Hindlimb muscle (tissue), 1 donor: ENCODE data around the gene MAP2K1. TPM values are rescaled to one million over a fixed set of nuclear protein-coding genes. Genes with fewer than 3 reads are reported as not detected.
"Not testable (repeated sequence)": the region's sequence is repeated elsewhere in the genome, so short reads cannot be mapped to it uniquely, and the experiment has no call there.

Experiments used
- DNase-seq: peaks from one replicate; pipeline ENCODE4 v3.0.0-alpha.2; 2013
- polyA plus RNA-seq: library from polyadenylated mRNA; unstranded; fragments of 120-200 nt; gene quantifications from one replicate; pipeline ENCODE4 v1.2.1, GENCODE V29; 2013; ENCODE audit not compliant: insufficient read length

Gene MAP2K1
- polyA plus RNA-seq, result 82.1 TPM

DNA sequence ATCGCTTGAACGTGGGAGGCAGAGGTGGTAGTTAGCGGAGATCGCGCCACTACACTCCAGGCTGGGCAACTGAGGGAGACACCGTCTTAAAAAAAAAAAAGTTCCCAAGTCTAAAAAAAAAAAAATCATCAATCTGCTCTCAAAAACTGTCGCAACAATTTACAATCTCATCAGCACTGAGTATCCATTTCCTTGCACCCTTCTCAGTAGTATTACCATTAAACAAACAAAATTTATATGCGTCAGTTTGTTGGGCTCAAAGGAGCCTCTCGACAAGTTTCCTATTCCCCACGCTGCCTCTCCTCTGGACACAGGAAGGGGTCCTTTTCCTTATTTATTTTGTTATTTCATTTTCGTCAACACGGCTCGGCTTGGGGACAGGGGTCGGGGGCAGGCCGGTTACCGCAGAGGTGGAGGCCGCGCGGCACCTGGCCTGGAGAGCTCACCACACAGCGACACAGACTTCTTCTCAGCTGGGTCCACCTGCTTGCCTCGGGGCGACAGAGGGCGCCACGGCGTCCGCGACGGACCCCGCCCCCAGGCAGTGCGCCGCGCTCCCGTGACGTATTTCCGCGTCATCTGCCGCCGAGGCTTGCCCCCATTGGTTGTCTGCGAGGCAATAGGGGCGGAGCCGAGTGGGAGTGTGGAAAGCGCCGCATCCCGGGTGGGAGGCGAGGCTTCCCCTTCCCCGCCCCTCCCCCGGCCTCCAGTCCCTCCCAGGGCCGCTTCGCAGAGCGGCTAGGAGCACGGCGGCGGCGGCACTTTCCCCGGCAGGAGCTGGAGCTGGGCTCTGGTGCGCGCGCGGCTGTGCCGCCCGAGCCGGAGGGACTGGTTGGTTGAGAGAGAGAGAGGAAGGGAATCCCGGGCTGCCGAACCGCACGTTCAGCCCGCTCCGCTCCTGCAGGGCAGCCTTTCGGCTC lies at the start of gene MAP2K1:
TSS of gene MAP2K1 (plus strand) at position 709 of the 920 bp plus-strand sequence. CDS start 436 bp downstream, outside the sequence.
- peak; percentile 99 for DNase-seq

DNA sequence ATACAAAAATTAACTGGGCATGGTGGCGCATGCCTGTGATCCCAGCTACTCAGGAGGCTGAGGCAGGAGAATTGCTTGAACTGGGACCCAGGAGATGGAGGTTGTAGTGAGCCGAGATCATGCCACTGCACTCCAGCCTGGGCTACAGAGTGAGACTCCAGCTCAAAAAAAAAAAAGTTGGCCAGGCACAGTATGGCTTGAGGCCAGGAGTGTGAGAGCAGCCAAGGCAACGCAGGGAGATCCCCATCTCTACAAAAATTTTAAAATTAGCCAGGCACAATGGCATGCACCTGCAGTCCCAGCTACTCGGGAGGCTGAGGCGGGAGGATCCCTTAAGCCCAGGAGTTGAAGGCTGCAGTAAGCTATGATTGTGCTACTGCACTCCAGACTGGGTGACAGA lies 38.2 kb upstream of the MAP2K1 start:
- DNase-seq, result not testable (repeated sequence)

DNA sequence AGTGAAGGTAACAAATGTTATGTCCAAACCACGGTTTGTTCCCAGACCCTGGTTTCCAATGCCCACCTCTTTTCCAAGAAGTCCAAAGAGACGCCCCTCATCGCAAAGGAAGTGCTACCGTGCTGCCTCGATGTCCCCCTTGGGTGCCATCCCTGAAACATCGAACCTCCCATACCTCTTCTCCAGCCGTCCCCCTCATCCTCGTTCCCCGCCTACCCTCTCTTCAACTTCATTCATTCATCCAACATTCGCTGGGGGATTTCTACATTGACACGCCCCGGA lies 30.7 kb upstream of the MAP2K1 start:
- no peak for DNase-seq

DNA sequence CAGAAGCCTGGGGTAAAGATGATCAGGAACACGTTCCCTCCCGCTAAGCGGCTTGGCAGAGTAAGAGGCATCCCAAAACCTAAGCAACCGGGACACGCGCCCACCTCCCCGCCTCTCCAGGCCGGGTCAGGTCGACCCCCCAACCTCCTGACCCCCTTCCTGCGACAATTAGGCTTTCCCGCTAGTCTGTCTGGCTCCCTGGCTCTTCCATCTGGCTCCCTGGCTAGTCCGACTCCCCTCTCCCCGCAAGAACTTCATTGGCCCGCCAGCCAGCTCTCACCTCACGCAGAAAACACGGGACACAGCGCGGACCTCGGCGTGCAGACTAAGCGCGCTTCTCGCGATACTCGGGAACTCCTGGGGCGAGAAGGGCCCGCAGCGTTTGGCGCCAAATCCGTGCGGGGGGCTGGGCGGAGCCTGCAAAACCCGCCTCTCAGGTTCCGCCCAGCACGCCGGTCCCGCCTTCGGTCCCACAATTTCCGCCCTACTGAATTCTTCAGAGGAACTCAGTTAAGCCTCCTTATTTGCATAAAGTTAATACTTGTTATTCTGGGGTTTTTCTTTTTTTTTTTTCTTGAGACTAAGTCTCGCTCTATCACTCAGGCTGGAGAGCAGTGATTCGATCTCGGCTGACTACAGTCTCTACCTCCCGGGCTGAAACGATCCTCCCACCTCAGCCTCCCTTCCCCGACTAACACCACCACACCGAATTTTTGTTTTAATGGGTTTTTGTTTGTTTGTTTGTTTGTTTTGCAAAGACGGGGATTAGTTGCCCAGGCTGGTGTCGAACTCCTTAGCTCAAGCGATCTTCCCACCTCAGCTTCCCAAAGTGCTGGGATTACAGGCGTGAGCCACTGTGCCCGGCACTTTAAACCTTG lies 30.1 kb upstream of the MAP2K1 start, which contains the start of gene TIPIN:
TSS of gene TIPIN (minus strand) at position 327 of the 878 bp plus-strand sequence. CDS start 3,738 bp downstream, outside the sequence.
- peak; percentile 95 for DNase-seq

DNA sequence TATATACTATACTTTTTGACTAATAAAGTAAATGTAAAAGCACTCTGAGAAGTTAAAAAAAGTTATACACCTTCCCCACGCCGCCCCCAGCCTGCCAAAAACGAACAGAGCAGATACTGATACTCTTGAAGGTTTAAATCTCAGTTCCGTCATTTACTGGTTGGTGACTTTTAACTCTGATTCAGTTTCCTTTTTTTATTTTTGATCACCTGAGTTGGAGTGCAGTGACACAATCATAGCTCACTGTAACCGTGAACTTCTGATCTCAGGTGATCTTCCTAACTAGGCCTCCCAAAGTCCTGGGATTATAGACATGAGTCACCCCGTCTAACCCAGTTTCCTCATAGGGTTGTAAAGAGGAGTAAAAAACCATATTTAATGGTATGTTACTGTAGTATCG lies 27.0 kb upstream of the MAP2K1 start:
- DNase-seq, result no peak

DNA sequence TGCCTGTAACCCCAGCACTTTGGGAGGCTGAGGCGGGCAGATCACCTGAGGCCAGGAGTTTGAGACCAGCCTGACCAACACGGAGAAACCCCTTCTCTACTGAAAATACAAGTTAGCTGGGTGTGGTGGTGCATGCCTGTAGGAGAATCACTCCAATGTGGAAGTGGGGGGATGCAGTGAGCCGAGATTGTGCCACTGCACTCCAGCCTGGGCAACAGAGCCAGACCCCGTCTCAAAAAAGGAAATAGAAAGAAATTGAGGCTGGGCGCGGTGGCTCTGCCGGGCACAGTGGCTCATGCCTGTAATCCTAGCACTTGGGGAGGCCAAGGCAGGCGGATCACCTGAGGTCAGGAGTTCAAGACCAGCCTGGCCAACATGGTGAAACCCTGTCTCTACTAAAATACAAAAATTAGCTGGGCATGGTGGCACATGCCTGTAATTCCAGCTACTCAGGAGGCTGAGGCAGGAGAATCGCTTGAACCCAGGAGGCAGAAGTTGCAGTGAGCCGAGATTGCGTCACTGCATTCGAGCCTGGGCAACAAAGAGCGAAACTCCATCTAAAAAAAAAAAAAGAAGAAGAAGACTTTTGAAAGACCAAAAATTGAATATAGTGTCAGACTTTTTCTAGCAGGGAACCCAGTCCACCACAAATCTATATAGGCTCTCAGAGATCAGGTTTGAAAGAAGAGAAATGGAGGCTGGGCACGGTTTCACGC lies 24.8 kb upstream of the MAP2K1 start:
- not testable (repeated sequence) for DNase-seq

DNA sequence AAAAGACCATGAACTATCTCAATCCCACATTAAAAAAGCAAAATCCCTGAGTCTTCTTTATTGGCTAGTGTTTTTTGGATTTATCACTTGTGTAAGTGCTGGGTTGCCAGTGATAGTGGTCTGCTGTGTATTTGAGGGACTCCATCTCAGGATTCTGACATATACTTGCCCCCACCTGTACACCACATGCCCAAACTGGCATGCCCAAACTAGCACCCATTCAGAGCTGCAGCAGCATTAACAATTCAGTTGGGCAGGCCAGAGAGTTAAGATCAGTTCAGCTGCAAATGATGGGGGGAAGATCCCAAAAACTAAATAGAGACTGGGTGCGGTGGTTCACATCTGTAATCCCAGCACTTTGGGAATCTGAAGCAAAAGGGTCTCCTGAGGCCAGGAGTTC lies 23.9 kb upstream of the MAP2K1 start:
- no peak for DNase-seq

DNA sequence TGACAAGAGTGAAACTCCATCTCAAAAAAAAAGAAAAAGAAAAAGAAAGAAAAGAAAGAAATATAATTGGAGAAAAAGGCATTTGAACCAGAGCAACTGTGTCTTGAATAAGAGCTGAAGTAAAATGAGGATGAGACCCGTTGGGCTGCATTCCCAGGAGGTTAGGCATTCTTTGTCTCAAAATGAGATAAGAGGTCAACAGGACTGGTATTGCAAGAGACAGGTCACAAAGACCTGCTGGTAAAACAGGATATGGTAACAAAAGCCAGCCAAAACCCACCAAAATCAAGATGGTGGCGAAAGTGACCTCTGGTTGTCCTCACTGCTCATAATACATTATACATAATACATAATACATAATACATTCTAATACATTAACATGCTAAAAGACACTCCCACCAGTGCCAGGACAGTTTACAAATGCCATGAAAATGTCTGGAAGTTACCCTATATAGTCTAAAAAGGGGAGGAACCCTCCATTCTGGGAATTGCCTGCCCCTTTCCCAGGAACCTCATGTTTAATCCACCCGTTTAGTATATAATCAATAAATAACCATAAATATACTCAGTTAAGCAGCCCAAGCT lies 21.7 kb upstream of the MAP2K1 start:
- DNase-seq, result no peak

DNA sequence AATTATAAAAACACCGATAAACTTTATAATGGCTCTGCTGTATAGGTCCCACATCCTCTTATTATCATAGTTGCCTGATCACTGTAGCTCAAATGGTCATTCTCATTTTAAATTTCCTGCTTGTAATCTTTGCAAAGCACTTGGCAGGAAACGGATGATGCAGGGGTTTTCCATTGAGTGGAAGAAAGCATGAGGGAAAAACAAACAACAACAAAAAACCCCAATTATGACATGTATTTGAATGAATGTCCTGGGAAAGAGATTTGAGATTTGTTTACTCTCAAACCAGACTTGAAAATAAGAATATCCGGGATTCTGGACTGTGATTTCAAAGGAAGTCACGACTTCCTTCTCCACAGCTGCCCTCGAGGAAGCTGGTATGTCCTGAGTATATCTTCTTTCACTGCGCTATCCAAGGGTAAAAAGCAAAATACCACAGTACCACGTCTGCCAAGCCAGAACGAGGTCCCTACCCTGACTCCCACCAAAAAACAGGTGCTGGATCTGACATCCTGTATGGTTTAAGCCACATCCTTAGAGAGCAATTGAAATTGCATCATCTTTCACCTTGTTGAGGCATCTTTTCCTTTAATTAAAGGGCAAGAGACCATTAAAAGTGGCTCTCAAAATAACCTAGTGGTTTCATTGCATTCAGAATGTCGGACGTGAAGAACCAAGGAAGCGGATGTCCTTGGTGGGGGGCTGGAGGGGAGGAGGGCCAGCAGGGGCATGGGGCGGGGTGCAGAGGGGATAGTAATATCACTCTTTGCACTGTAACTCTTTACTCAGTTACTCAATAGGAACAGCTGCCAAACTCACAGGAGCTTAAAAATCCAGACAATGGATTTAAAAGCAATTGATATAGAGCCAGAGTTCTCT lies 16.7 kb upstream of the MAP2K1 start:
- peak; percentile 41 for DNase-seq

DNA sequence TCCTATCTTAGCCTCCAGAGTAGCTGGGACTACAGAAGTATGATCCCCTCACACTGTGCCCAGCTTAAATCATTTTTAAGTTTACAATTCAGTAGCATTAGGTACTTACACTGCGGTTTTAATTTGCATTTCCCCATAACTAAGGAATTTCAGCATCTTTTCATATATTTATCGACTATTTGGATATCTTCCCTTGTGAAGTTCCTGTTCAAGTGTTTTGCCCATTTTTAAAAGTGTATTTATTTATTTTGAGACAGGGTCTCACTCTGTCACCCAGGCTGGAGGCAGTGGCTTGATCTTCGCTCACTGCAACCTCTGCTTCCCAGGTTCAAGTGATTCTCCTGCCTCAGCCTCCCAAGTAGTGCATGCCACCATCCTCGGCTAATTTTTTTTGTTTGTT lies 12.5 kb upstream of the MAP2K1 start:
- DNase-seq, result no peak

DNA sequence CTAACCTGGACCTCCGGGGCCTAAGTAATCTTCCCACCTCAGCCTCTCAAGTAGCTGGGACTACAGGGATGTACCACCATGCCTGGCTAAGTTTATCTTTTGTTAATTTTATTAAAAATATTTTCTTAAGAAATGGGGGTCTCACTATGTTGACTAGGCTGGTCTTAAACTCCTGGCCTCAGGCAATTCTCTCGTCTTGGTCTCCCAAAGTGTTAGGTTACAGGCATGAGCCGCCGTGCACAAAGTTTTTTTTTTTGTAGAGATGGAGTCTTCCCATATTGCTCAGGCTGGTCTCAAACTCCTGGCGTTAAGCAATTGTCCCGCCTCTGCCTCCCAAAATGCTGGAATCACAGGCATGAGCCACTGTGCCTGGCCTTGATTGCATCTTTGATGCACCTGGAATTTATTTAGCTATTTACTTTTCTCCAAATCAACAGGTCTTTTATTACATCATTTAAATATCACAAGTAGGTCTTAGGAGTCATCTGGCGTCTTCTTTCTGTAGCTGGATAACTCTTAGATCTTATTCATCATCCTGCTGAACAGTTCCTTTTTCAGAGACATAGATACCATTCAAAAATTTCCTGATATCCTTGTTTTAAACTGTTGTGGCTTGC lies 7.8 kb upstream of the MAP2K1 start:
- DNase-seq, result no peak

DNA sequence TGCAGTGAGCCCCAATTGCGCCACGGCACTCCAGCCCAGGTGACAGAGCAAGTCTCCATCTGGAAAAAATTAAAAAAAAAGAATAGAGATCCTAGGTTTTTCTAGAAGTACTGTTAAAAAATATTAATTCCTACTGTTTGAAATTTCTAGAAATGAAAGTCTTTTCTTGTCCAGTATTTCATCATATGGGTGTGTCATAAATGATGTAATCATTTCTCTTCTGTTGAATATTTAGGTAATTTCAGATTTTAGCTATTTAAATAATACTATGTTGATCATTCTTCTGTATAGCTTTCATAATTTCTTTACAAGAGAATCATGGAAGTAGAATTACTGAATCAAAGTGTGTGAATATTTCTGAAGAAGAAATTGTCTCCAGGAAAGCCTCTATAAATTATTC lies 5.3 kb upstream of the MAP2K1 start:
- DNase-seq, result not testable (repeated sequence)

DNA sequence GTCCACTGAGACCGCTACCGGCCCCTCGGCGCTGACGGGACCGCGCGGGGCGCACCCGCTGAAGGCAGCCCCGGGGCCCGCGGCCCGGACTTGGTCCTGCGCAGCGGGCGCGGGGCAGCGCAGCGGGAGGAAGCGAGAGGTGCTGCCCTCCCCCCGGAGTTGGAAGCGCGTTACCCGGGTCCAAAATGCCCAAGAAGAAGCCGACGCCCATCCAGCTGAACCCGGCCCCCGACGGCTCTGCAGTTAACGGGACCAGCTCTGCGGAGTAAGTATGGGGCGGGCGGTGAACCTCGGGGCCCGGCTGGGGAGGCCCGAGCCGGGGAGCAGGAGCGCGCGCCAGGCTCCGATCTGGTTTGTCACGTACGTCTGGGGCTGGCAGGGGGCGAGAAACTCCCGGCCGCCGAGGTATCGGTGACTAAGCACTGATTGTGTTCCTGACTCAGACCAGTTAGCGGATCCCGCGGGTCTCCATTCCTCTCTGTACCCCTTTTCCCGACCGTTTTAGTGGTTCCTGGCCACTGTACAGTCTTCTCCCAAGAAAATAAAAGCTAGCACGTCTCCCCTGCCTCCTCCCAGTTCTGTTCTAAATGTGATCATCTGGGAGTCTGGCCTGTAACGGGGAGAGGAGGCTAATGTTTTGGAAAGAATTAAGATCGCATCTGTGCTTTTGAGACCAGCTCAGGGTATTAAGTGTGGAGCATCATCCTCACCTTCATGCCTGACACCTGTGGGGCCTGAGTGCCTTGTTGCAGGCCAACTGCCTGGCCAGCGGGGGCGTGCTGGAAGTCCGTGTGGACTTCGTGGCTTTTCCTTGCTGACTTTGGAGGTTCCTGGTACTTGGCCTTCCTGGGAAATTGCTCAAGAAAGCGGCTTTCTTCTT lies 691 bp downstream of the MAP2K1 start:
- peak; percentile 44 for DNase-seq

DNA sequence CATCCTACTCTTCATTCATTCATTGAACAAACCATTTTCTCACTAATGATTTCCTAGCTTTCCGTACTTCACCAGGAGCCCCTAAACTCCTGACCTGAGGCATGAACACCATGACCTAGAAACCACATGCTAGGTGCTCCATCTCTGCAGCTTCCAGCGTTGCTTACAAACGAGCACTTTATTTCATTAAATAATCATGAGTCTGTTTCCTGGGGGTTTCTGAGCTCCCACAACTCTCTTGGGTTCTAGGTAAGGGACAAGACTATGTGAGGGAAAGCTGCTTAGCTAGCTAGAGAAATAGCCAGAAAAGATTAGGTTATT lies 1.3 kb downstream of the MAP2K1 start:
- no peak for DNase-seq

DNA sequence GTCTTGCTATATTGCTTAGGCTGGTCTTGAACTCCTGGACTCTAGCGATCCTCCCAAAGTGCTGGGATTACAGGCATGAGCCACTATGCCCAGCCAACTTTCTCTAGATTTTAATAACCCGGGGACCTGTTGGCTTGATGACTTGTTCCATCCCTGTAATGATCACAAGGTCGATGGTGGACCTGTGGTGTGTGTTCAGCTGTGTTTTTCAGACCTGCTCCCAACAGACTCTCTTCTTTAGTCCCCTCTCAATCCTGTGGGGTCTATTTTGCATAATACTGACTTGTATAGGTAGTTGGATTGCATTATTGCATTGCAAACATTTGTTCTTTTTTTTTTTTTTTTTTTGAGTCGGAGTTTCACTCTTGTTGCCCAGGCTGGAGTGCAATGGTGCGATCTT lies 1.9 kb downstream of the MAP2K1 start:
- no peak for DNase-seq

DNA sequence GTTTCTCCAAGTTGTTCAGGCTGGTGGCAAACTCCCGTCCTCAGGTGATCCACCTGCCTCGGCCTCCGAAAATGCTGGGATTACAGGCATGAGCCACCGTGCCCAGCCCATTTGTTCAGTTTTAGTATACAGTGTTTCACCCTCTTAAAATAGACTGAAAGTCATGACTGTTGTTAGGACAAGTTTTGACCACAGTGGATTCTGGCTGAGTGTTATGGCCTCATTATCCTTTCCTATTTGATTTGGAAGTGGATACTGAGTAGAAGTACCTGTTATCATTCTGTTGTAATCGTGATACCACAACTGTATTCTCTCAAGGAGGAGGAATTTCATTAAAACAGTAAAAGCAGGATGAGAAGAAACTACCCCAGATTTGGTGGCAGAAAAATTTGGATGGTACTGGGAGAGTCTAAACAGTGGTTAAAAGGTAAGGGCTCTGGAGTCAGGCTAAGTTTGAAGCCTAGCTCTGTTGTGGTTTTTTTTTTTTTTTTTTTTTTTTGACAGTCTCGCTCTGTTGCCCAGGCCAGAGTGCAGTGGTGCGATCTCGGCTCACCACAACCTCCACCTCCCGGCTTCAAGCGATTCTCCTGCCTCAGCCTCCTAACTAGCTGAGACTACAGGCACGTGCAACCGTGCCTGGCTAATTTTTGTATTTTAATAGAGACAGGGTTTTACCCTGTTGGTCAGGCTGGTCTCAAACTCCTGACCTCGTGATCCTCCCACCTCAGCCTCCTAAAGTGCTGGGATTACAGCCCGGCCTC lies 2.6 kb downstream of the MAP2K1 start:
- DNase-seq, result no peak

DNA sequence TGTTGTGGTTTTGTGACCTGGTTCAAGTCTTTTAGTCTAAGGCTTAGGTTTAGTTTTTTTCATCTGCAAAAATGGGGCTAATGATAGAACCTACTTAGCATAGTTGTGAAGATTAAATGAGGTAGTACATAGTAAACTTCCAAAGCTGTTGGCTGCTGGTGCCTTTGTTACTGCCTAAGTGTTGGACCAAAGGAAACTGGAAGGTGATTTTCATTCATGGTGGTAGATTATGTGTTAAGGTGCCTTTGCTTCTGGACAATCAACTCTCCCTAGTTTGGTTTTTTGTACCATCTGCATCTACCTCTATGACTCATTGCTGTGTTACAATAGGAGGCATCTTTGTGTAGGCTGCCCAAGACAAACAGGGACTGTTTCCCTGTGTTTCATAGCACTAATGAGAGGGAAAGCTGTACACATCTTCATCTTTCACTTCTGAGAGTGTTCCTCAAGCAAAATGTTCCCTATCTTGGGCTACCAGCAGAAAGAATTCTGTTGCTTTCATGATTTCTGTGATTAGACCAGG lies 3.2 kb downstream of the MAP2K1 start:
- DNase-seq, result no peak

DNA sequence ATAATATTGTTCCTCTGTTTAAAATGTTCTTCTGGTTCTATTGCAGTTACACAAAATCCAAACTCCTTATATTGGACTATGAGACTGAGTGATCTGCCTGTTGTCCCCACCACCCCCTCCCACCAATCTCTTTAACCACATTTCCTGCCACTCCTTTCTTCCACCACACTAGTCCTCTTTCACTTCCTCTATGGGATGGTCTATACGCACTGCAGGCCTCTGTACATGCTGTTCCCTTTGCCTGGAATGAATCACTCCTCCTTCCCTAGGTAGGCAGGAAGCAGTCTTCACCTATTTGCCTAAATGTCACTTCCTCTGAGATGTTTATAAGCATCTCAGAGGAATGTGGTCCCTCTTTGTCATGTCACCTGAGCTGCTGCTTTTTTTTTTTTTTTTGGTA lies 4.0 kb downstream of the MAP2K1 start:
- no peak for DNase-seq

DNA sequence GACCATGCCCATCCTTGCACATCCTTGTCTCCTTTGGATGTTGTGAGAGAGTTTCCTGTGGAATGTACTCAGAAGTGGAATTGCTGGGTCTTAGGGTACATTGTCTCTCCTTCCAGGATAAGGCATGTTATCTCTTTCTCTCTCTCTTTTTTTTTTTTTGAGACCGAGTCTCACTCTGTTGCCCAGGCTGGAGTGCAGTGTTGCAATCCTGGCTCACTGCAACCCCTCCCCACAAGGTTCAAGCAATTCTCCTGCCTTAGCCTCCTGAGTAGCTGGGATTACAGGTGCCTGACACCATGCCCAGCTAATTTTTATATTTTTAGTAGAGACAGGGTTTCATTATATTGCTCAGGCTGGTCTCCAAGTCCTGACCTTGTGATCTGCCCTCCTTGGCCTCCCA lies 6.3 kb downstream of the MAP2K1 start:
- DNase-seq, result not testable (repeated sequence)
